GM12878 (cell line): ENCODE measurements around the gene AP3M1. TPM values are rescaled to one million over a fixed set of nuclear protein-coding genes. Genes with fewer than 3 reads are reported as not detected.

Source experiments
- ATAC-seq: fragments of 200-7000 bp; cut with Tn5 transposase; 3 replicates; pipeline ENCODE4 v1.9.1; 2020; ENCODE audit warnings: mild to moderate bottlenecking, moderate library complexity
- BruUV-seq: library from RNA; stranded (reverse); fragments of 400-500 nt; replicated peaks from 2 replicates; lab custom pipeline; 2021; lab: Mats Ljungman, UMichigan
- CTCF ChIA-PET: fragments of 300-600 bp; sonication (Branson Sonifier 250); formaldehyde crosslinking; extraction: SDS; loops from one replicate; lab custom pipeline; 2021; ENCODE audit warnings: inconsistent platforms; lab: Yijun Ruan, JAX
- POLR2A ChIA-PET: fragments of 350-600 bp; formaldehyde crosslinking; extraction: SDS; loops from one replicate; lab custom pipeline; 2021; ENCODE audit warnings: inconsistent platforms; lab: Charles Lee
- RAD21 ChIA-PET: fragments of 300-600 bp; sonication (Branson Sonifier 250); formaldehyde crosslinking; loops from one replicate; lab custom pipeline; 2023; ENCODE audit warnings: antibody characterized with exemption; ENCODE audit not compliant: unreplicated experiment; lab: Charles Lee
- SMC1A ChIA-PET: fragments of 300-600 bp; sonication (Branson Sonifier 250); formaldehyde crosslinking; loops from one replicate; lab custom pipeline; 2023; ENCODE audit not compliant: unreplicated experiment, uncharacterized antibody; lab: Charles Lee
- DNase-seq: peaks from one replicate; pipeline ENCODE4 v3.0.0-alpha.2; 2011; ENCODE audit warnings: low read depth, low spot score
- FAIRE-seq: peaks from 3 replicates; lab custom pipeline; 2011; peaks lifted over from hg19 to GRCh38; lab: Jason Lieb, UNC
- H2AFZ ChIP-seq: 2 replicates; pipeline ENCODE4 v1.6.0; 2011; ENCODE audit warnings: low read depth, low read length, control low read depth; ENCODE audit not compliant: control insufficient read depth
- H3K27ac ChIP-seq: 2 replicates; pipeline ENCODE4 v1.5.1; 2011; ENCODE audit warnings: control low read depth; ENCODE audit not compliant: control insufficient read depth, insufficient read depth
- H3K27me3 ChIP-seq, 2 experiments: replicated peaks in 1 of 2; 2 replicates each; pipeline versions ENCODE4 v1.6.0 to v1.6.1; 2011; ENCODE audit warnings: low read length in 1 of 2; ENCODE audit not compliant: control insufficient read depth in 2 of 2, insufficient read depth in 2 of 2
- H3K36me3 ChIP-seq, 2 experiments: 2 replicates each; pipeline ENCODE4 v1.5.1; 2011; ENCODE audit warnings: low read length in 1 of 2; ENCODE audit not compliant: control insufficient read depth in 2 of 2, insufficient read depth in 2 of 2
- H3K4me1 ChIP-seq: 2 replicates; pipeline ENCODE4 v1.6.1; 2011; ENCODE audit warnings: mild to moderate bottlenecking, low read length, moderate library complexity, mixed read lengths; ENCODE audit not compliant: control insufficient read depth, insufficient read depth
- H3K4me2 ChIP-seq: 2 replicates; pipeline ENCODE4 v1.6.0; 2011; ENCODE audit warnings: control low read depth; ENCODE audit not compliant: control insufficient read depth, insufficient read depth
- H3K4me3 ChIP-seq: fragments of 200-600 bp; sonication (generic); 2 replicates; pipeline ENCODE4 v1.5.1; 2016
- H3K79me2 ChIP-seq: 2 replicates; pipeline ENCODE4 v1.6.0; 2011; ENCODE audit warnings: low read length; ENCODE audit not compliant: control insufficient read depth, insufficient read depth
- H3K9ac ChIP-seq: 2 replicates; pipeline ENCODE4 v1.8.0; 2011; ENCODE audit warnings: low read length, control low read depth, mixed read lengths; ENCODE audit not compliant: control insufficient read depth, insufficient read depth
- H3K9me3 ChIP-seq: replicated peaks from 3 replicates; pipeline ENCODE4 v1.5.1; 2011; ENCODE audit warnings: mild to moderate bottlenecking, low read length; ENCODE audit not compliant: control insufficient read depth, insufficient read depth
- H4K20me1 ChIP-seq: 2 replicates; pipeline ENCODE4 v1.6.0; 2011; ENCODE audit not compliant: control insufficient read depth, insufficient read depth
- ASH2L ChIP-seq: fragments of 300-600, 200-600 bp; sonication (generic); IDR thresholded peaks from 2 replicates; pipeline ENCODE4 v1.6.1; 2017; ENCODE audit warnings: low read depth, mild to moderate bottlenecking, borderline replicate concordance
- BACH1 ChIP-seq: fragments of 450-650 bp; IDR thresholded peaks from 2 replicates; pipeline ENCODE4 v1.6.1; 2017; ENCODE audit warnings: mild to moderate bottlenecking, borderline replicate concordance
- CBFB ChIP-seq: IDR thresholded peaks from 2 replicates; pipeline ENCODE4 v1.6.1; 2016; ENCODE audit warnings: antibody characterized with exemption, low read depth
- CBX3 ChIP-seq: fragments of 200-600 bp; sonication (generic); IDR thresholded peaks from 2 replicates; pipeline ENCODE4 v1.6.1; 2016; ENCODE audit warnings: low read depth, borderline replicate concordance
- EGR1 ChIP-seq, 2 experiments: IDR thresholded peaks; 1 replicate in 1 of 2; 2 replicates in 1 of 2; pipeline ENCODE4 v1.6.1; 2011 to 2012; ENCODE audit warnings: low read depth in 2 of 2, low read length in 2 of 2, borderline replicate concordance in 1 of 2, mild to moderate bottlenecking in 1 of 2, moderate library complexity in 1 of 2
- EP300 ChIP-seq, 2 experiments: fragments of 150-350 bp in 1 of 2; IDR thresholded peaks; 2 replicates each; pipeline ENCODE4 v1.6.1; 2011 to 2012; ENCODE audit warnings: low read depth in 2 of 2, low read length in 2 of 2, borderline replicate concordance in 1 of 2, improper control_type of control experiment in 1 of 2, inconsistent platforms in 1 of 2; ENCODE audit not compliant: control insufficient read depth in 1 of 2
- ESRRA ChIP-seq: IDR thresholded peaks from 2 replicates; pipeline ENCODE4 v1.6.1; 2012; ENCODE audit warnings: mild to moderate bottlenecking, low read length, improper control_type of control experiment
- FOXK2 ChIP-seq: fragments of 450-650 bp; IDR thresholded peaks from 2 replicates; pipeline ENCODE4 v1.6.1; 2017; ENCODE audit warnings: mild to moderate bottlenecking, moderate library complexity
- GABPA ChIP-seq: IDR thresholded peaks from 2 replicates; pipeline ENCODE4 v1.6.1; 2014; ENCODE audit warnings: antibody characterized with exemption, low read depth, mild to moderate bottlenecking, inconsistent platforms
- SMAD1 ChIP-seq: fragments of 450-650 bp; IDR thresholded peaks from 2 replicates; pipeline ENCODE4 v1.6.1; 2018; ENCODE audit warnings: mild to moderate bottlenecking, low read depth; ENCODE audit not compliant: partially characterized antibody
- STAT1 ChIP-seq: fragments of 450-650 bp; conservative IDR thresholded peaks from 2 replicates; pipeline ENCODE4 v1.6.1; 2014; ENCODE audit warnings: antibody characterized with exemption, mild to moderate bottlenecking
- YY1 ChIP-seq: IDR thresholded peaks from 2 replicates; pipeline ENCODE4 v1.6.1; 2011; ENCODE audit warnings: low read depth, mild to moderate bottlenecking, low read length
- WGBS: methylation state at CpG from one replicate; pipeline ENCODE4 v1.1.6; 2016; ENCODE audit warnings: low lambda C conversion rate; ENCODE audit not compliant: insufficient replicate concordance, insufficient coverage; ENCODE audit errors: missing lambda C conversion rate; 5-methylcytosine and 5-hydroxymethylcytosine counted together
- in situ Hi-C: fragments of 300-500 bp; cut with MboI; formaldehyde crosslinking; loops from 9 replicates; pipeline ENCODE4 v1.14.3; 2018; ENCODE audit warnings: mixed read lengths
- intact Hi-C: fragments of 100-400 bp; cut with micrococcal nuclease; formaldehyde crosslinking; loops from one replicate; pipeline ENCODE4 v1.14.2; 2022; ENCODE audit not compliant: unreplicated experiment
- polyA plus RNA-seq, 11 experiments: library from polyadenylated mRNA; depleted of rRNA in 4 of 11; unstranded in 6 of 11; stranded (reverse) in 5 of 11; fragments of >200 nt; fragmentation: Nextera tagmentation in 4 of 11; fragmentation: Illumina TruSeq in 1 of 11; extraction: Ambion mirVana in 4 of 11; extraction: Trizol in 1 of 11; gene quantifications; 1 replicate in 1 of 11; 2 replicates in 10 of 11; pipeline versions ENCODE4 v1.2.1 to v1.2.3, GENCODE V29; 2011 to 2016; ENCODE audit warnings: inconsistent platforms in 2 of 11, missing spikeins in 2 of 11, low read depth in 1 of 11
- total RNA-seq, 4 experiments: library from RNA; depleted of rRNA in 3 of 4; stranded (reverse); fragments of >200 nt in 3 of 4; fragmentation: Illumina TruSeq in 1 of 4; extraction: Trizol in 1 of 4; gene quantifications; 2 replicates each; pipeline versions ENCODE4 v1.2.1 to v1.2.3, GENCODE V29; 2013 to 2021
- TF ChIP-seq, protein P1 (sequence below): fragments of 150-350 bp; IDR thresholded peaks from 2 replicates; pipeline ENCODE4 v1.6.1; 2014; ENCODE audit warnings: mild to moderate bottlenecking, low read depth, low read length
- TF ChIP-seq, protein P2 (sequence below): fragments of 450-650 bp; IDR thresholded peaks from 2 replicates; pipeline ENCODE4 v1.6.1; 2018; ENCODE audit warnings: borderline replicate concordance, mild to moderate bottlenecking; ENCODE audit not compliant: partially characterized antibody

AP3M1 gene
- total and polyA plus RNA-seq, 10 of the 15 experiments (the other 5 are each of a cell fraction or from before 2014, with no cell fraction given): 22.1 to 83.4 (median 47.7) TPM

DNA sequence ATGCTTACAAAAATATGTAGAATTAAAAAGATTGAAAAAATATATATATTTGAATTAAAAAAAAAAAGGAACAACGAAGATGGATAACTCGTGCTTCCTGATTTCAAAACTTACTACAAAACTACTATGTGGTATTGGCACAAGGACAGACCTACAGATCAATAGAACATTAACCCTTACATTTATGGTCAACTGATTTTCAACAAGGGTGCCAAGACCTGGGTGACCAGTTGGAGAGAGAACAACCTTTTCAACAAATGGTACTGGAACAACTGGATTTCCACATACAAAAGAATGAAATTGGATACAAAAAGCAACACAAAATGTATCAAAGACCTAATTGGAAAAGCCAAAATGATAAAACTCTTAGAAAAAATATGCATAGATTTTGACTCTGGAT lies 10.1 kb downstream of the AP3M1 start:
- Histone ChIP-seq H3K27me3 (no peaks in the 10 kb centered on the region), H4K20me1 (no peaks in the 10 kb centered on the region), H3K9ac (no peak overlapping the region), H3K4me1 (no peaks in the 10 kb centered on the region), H3K4me2 (no peak overlapping the region), H3K9me3 (no peaks in the 10 kb centered on the region; the same call in 2 of the 3 replicates), H3K27ac (no peak overlapping the region), H3K79me2 (peaks cover 20% of the 10 kb centered on the region), H3K36me3 (peaks cover 0 to 16% of the 10 kb centered on the region in 2 experiments), H2AFZ (no peak overlapping the region), H3K4me3 (no peak overlapping the region)
- no peak for DNase-seq
- BruUV-seq: no TSS peak
- in situ Hi-C loops: no loop called here
- intact Hi-C loops: no loop called here
- TF ChIP-seq EGR1 (IDR thresholded peaks at IDR 0.05; ENCODE audit: borderline replicate concordance in 1 of 2, low read depth in 2 of 2, low read length in 2 of 2): no peak
- TF ChIP-seq BACH1: no peak
- no peak for TF ChIP-seq FOXK2
- TF ChIP-seq ESRRA: no peak
- TF ChIP-seq, protein P1, sequence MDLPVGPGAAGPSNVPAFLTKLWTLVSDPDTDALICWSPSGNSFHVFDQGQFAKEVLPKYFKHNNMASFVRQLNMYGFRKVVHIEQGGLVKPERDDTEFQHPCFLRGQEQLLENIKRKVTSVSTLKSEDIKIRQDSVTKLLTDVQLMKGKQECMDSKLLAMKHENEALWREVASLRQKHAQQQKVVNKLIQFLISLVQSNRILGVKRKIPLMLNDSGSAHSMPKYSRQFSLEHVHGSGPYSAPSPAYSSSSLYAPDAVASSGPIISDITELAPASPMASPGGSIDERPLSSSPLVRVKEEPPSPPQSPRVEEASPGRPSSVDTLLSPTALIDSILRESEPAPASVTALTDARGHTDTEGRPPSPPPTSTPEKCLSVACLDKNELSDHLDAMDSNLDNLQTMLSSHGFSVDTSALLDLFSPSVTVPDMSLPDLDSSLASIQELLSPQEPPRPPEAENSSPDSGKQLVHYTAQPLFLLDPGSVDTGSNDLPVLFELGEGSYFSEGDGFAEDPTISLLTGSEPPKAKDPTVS: no peak
- no peak for TF ChIP-seq ASH2L
- no peak for TF ChIP-seq CBFB
- TF ChIP-seq, protein P2, sequence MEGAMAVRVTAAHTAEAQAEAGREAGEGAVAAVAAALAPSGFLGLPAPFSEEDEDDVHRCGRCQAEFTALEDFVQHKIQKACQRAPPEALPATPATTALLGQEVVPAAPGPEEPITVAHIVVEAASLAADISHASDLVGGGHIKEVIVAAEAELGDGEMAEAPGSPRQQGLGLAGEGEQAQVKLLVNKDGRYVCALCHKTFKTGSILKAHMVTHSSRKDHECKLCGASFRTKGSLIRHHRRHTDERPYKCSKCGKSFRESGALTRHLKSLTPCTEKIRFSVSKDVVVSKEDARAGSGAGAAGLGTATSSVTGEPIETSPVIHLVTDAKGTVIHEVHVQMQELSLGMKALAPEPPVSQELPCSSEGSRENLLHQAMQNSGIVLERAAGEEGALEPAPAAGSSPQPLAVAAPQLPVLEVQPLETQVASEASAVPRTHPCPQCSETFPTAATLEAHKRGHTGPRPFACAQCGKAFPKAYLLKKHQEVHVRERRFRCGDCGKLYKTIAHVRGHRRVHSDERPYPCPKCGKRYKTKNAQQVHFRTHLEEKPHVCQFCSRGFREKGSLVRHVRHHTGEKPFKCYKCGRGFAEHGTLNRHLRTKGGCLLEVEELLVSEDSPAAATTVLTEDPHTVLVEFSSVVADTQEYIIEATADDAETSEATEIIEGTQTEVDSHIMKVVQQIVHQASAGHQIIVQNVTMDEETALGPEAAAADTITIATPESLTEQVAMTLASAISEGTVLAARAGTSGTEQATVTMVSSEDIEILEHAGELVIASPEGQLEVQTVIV: no peak
- TF ChIP-seq GABPA: no peak
- no peak for TF ChIP-seq SMAD1
- TF ChIP-seq YY1: no peak
- no peak for TF ChIP-seq CBX3
- TF ChIP-seq EP300 (IDR thresholded peaks at IDR 0.05; ENCODE audit: borderline replicate concordance in 1 of 2, control insufficient read depth in 1 of 2, low read depth in 2 of 2, low read length in 2 of 2): no peak
- TF ChIP-seq STAT1: no peak
- SMC1A ChIA-PET: no interaction called here
- ATAC-seq: no peak
- CTCF ChIA-PET: no interaction called here
- FAIRE-seq: no peak
- 100% methylated on average over 2 of the region's 2 CpGs for WGBS
- RAD21 ChIA-PET: no interaction called here
- POLR2A ChIA-PET: no interaction called here
